Kidney (tissue), 14 donors: ENCODE results near the gene NFILZ. TPM values are rescaled to one million over a fixed set of nuclear protein-coding genes. Genes with fewer than 3 reads are reported as not detected.

ENCODE experiments used
- DNase-seq, 5 donors: peaks; one replicate each; pipeline ENCODE4 v3.0.0-alpha.2; 2013 to 2020
- FAIRE-seq: peaks from 2 replicates; lab custom pipeline; 2012; peaks lifted over from hg19 to GRCh38; lab: Jason Lieb, UNC
- H3K27ac ChIP-seq, 2 donors: one replicate each; pipeline ENCODE4 v1.7.0; 2013; ENCODE audit warnings: low read depth in 2 of 2, low read length in 2 of 2, inconsistent platforms in 1 of 2
- H3K27me3 ChIP-seq: one replicate; pipeline ENCODE4 v1.7.1; 2013; ENCODE audit warnings: low read length, inconsistent platforms; ENCODE audit not compliant: control insufficient read depth, insufficient read depth
- H3K36me3 ChIP-seq, 3 donors: one replicate each; pipeline versions ENCODE4 v1.7.0 to v1.7.1; 2013; ENCODE audit warnings: low read length in 3 of 3, control low read depth in 1 of 3, inconsistent platforms in 1 of 3; ENCODE audit not compliant: insufficient read depth in 3 of 3, control insufficient read depth in 2 of 3
- H3K4me1 ChIP-seq, 3 donors: one replicate each; pipeline versions ENCODE4 v1.7.0 to v1.7.1; 2013; ENCODE audit warnings: low read length in 3 of 3, inconsistent platforms in 1 of 3, low read depth in 1 of 3; ENCODE audit not compliant: control insufficient read depth in 2 of 3, insufficient read depth in 2 of 3
- H3K4me3 ChIP-seq, 3 donors: one replicate each; pipeline versions ENCODE4 v1.7.0 to v1.8.1; 2013; ENCODE audit warnings: low read length in 3 of 3, control low read depth in 1 of 3, inconsistent platforms in 1 of 3
- H3K9ac ChIP-seq, 3 donors: one replicate each; pipeline versions ENCODE4 v1.7.0 to v1.7.1; 2013; ENCODE audit warnings: low read length in 3 of 3, control low read depth in 1 of 3, inconsistent platforms in 1 of 3
- H3K9me3 ChIP-seq, 3 donors: one replicate each; pipeline versions ENCODE4 v1.7.0 to v1.7.1; 2013; ENCODE audit warnings: low read length in 3 of 3, control low read depth in 1 of 3, inconsistent platforms in 1 of 3; ENCODE audit not compliant: control insufficient read depth in 2 of 3, insufficient read depth in 1 of 3
- intact Hi-C: fragments of 100-400 bp; cut with DNase I; formaldehyde crosslinking; loops from one replicate; pipeline ENCODE4 v1.11.1; 2022
- polyA plus RNA-seq: library from polyadenylated mRNA; stranded (reverse); fragments of 350-450 nt; fragmentation: Illumina TruSeq; extraction: RNeasy Lipid Tissue Mini Kit (QIAGEN cat#74804); gene quantifications from one replicate; pipeline ENCODE4 v1.2.3, GENCODE V29; 2014; ENCODE audit warnings: low read depth, low replicate concordance; ENCODE audit not compliant: insufficient read depth
- total RNA-seq: library from RNA; stranded (reverse); fragmentation: NEBNext Ultra II Directional; extraction: Animal tissue kit (Norgen Biotek cat#: 25700); gene quantifications from one replicate; pipeline ENCODE4 v1.2.1, GENCODE V29; 2021
- TF ChIP-seq, protein P1 (sequence below): IDR thresholded peaks from 3 replicates; pipeline ENCODE4 v1.5.1; 2012; ENCODE audit warnings: mild to moderate bottlenecking, moderate library complexity, borderline replicate concordance; ENCODE audit not compliant: insufficient read depth; ENCODE audit errors: extremely low read depth
- donor health status: control.
- donor health status: control.
- donor health status: control.
- donor health status: control.
- donor health status: control.
- donor health status: DM: yes; HTN: yes; CAD: no.
- donor health status: Normal renal cell carcinoma (clear cell type).

The NFILZ gene
- total and polyA plus RNA-seq, 2 donors from 2014 or later: not detected

DNA sequence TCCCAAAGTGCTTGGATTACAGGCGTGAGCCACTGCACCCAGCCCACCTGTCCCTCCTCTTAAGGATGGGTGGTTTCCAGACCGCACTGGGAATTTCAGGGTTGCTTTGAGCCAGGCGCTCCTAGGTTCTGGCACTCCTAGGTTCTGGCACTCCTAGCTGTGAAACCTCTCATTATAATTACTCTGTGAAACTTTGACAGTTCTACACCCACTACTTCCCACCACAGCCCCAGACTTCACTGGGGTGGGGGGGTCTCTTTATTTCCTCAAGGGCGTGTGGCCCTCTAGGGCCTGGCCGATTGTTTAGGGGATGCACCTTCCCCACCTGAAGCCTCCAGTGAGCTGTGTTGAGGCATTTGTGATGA is 17.6 kb upstream of the NFILZ start:
- intact Hi-C loops: no loop called here
- Histone ChIP-seq H3K36me3 (no peaks in the 10 kb centered on the region), H3K27ac (no peak overlapping the region), H3K4me3 (no peak overlapping the region), H3K27me3 (no peaks in the 10 kb centered on the region), H3K9ac (no peak overlapping the region), H3K9me3 (no peaks in the 10 kb centered on the region), H3K4me1 (peaks cover 0 to 11% (median 2%) of the 10 kb centered on the region in 3 donors)
- FAIRE-seq: no peak
- DNase-seq: no peak
- TF ChIP-seq, protein P1, sequence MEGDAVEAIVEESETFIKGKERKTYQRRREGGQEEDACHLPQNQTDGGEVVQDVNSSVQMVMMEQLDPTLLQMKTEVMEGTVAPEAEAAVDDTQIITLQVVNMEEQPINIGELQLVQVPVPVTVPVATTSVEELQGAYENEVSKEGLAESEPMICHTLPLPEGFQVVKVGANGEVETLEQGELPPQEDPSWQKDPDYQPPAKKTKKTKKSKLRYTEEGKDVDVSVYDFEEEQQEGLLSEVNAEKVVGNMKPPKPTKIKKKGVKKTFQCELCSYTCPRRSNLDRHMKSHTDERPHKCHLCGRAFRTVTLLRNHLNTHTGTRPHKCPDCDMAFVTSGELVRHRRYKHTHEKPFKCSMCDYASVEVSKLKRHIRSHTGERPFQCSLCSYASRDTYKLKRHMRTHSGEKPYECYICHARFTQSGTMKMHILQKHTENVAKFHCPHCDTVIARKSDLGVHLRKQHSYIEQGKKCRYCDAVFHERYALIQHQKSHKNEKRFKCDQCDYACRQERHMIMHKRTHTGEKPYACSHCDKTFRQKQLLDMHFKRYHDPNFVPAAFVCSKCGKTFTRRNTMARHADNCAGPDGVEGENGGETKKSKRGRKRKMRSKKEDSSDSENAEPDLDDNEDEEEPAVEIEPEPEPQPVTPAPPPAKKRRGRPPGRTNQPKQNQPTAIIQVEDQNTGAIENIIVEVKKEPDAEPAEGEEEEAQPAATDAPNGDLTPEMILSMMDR: no peak

GRCh38 chr19:8614455-8614854 is 16.0 kb upstream of the NFILZ start:
- Histone ChIP-seq H3K4me3 (no peak overlapping the region), H3K9me3 (no peaks in the 10 kb centered on the region), H3K36me3 (no peaks in the 10 kb centered on the region), H3K27me3 (no peaks in the 10 kb centered on the region), H3K9ac (no peak overlapping the region), H3K27ac (no peak overlapping the region), H3K4me1 (peaks cover 0 to 5% (median 0%) of the 10 kb centered on the region in 3 donors)
- TF ChIP-seq, protein P1: no peak
- FAIRE-seq: no peak
- DNase-seq: no peak
- intact Hi-C loops: no loop called here

- DNase-seq: no peak
- Histone ChIP-seq H3K36me3 (no peaks in the 10 kb centered on the region), H3K27ac (no peak overlapping the region), H3K4me1 (peaks cover 0 to 3% (median 0%) of the 10 kb centered on the region in 3 donors), H3K27me3 (no peaks in the 10 kb centered on the region), H3K9me3 (no peaks in the 10 kb centered on the region), H3K4me3 (no peak overlapping the region), H3K9ac (no peak overlapping the region)
- no peak for FAIRE-seq
- intact Hi-C loops: no loop called here
- TF ChIP-seq, protein P1: no peak
These were observed 15.4 kb upstream of the NFILZ start for GRCh38 chr19:8615024-8615423.

GRCh38 chr19:8615813-8616596 is 14.4 kb upstream of the NFILZ start:
- FAIRE-seq: no peak
- Histone ChIP-seq H3K27me3 (no peaks in the 10 kb centered on the region), H3K36me3 (no peaks in the 10 kb centered on the region), H3K4me3 (no peak overlapping the region), H3K9me3 (no peaks in the 10 kb centered on the region), H3K9ac (no peak overlapping the region), H3K27ac (no peak overlapping the region), H3K4me1 (no peaks in the 10 kb centered on the region)
- TF ChIP-seq, protein P1: peak; percentile 56
- intact Hi-C loops: no loop called here
- DNase-seq: peak in 4 of 5 donors; percentile 56 to 69 (median 68)
